Natural killer cell (primary cell): ENCODE measurements around the gene FBXL17. TPM values are rescaled to one million over a fixed set of nuclear protein-coding genes. Genes with fewer than 3 reads are reported as not detected.

Source experiments
- ATAC-seq, 3 donors: fragments of 150-1000 bp in 2 of 3; fragments of 200-7000 bp in 1 of 3; cut with Tn5 transposase; 1 replicate in 1 of 3; 2 replicates in 2 of 3; pipeline ENCODE4 v1.10.0; 2021; ENCODE audit warnings: mild to moderate bottlenecking in 2 of 3, moderate library complexity in 2 of 3
- DNase-seq, 2 donors: peaks; one replicate each; pipeline versions ENCODE4 v3.0.0 to v3.0.0-alpha.2; 2013 to 2021; ENCODE audit warnings: mixed read lengths in 1 of 2
- H3K27ac ChIP-seq: one replicate; pipeline ENCODE4 v1.5.1; 2013; ENCODE audit warnings: mild to moderate bottlenecking, low read length
- H3K27me3 ChIP-seq: one replicate; pipeline ENCODE4 v1.6.1; 2013; ENCODE audit warnings: low read length; ENCODE audit not compliant: control insufficient read depth, insufficient read depth
- H3K36me3 ChIP-seq: one replicate; pipeline ENCODE4 v1.6.1; 2013; ENCODE audit warnings: low read length; ENCODE audit not compliant: control insufficient read depth, insufficient read depth
- H3K4me1 ChIP-seq: one replicate; pipeline ENCODE4 v1.6.1; 2013; ENCODE audit warnings: low read length; ENCODE audit not compliant: control insufficient read depth, insufficient read depth
- H3K4me3 ChIP-seq: one replicate; pipeline ENCODE4 v1.5.1; 2013; ENCODE audit warnings: low read length
- H3K9me3 ChIP-seq: one replicate; pipeline ENCODE4 v1.6.1; 2013; ENCODE audit warnings: low read length; ENCODE audit not compliant: control insufficient read depth, insufficient read depth
- H3K27ac Mint-ChIP-seq, 2 donors: one replicate each; pipeline ENCODE4 v1.8.0; 2022; ENCODE audit warnings: mild to moderate bottlenecking in 2 of 2, mixed read lengths in 2 of 2, moderate library complexity in 1 of 2
- H3K27me3 Mint-ChIP-seq, 2 donors: one replicate each; pipeline ENCODE4 v1.8.0; 2022; ENCODE audit warnings: low read depth in 2 of 2, mixed read lengths in 2 of 2
- H3K36me3 Mint-ChIP-seq: one replicate; pipeline ENCODE4 v1.8.0; 2022; ENCODE audit warnings: mixed read lengths
- H3K4me1 Mint-ChIP-seq, 2 donors: one replicate each; pipeline ENCODE4 v1.8.0; 2022; ENCODE audit warnings: mixed read lengths in 2 of 2
- H3K4me3 Mint-ChIP-seq: one replicate; pipeline ENCODE4 v1.8.0; 2022; ENCODE audit warnings: mild to moderate bottlenecking, moderate library complexity, mixed read lengths
- H3K9me3 Mint-ChIP-seq, 2 donors: one replicate each; pipeline ENCODE4 v1.8.0; 2022; ENCODE audit warnings: mixed read lengths in 2 of 2
- CTCF ChIP-seq: fragments of 200-600 bp; IDR thresholded peaks from one replicate; pipeline ENCODE4 v1.8.0; 2022; ENCODE audit warnings: antibody characterized with exemption
- WGBS: methylation state at CpG from one replicate; pipeline ENCODE4 v1.1.7; 2013; ENCODE audit warnings: missing lambda C conversion rate; ENCODE audit not compliant: insufficient coverage; 5-methylcytosine and 5-hydroxymethylcytosine counted together
- intact Hi-C: fragments of 100-400 bp; cut with micrococcal nuclease; formaldehyde crosslinking; loops from one replicate; pipeline ENCODE4 v1.14.2; 2022
- total RNA-seq, 4 donors: library from RNA; stranded (reverse); fragments of 120-200 nt in 1 of 4; gene quantifications; one replicate each; pipeline versions ENCODE4 v1.2.3 to v1.2.4, GENCODE V29; 2013 to 2022

FBXL17 gene
- total RNA-seq, 3 donors from 2014 or later (not counting 1 experiment from before 2014, with no cell fraction given): 34.2 to 46.8 (median 34.9) TPM

GRCh38 chr5:108339220-108339619 lies 42.7 kb downstream of the FBXL17 start:
- H3K27me3 ChIP-seq: no peaks in the 10 kb centered on the region
- intact Hi-C loops: no loop called here
- no peaks in the 10 kb centered on the region for H3K9me3 ChIP-seq
- Mint-ChIP-seq H3K27ac (no peak overlapping the region), H3K4me3 (no peak overlapping the region), H3K9me3 (no peaks in the 10 kb centered on the region), H3K4me1 (no peaks in the 10 kb centered on the region), H3K36me3 (peaks cover 5% of the 10 kb centered on the region), H3K27me3 (no peaks in the 10 kb centered on the region)
- no peaks in the 10 kb centered on the region for H3K4me1 ChIP-seq
- no peak for ATAC-seq
- WGBS: no CpG with 5 or more reads among the region's 1 CpG
- no peak for DNase-seq
- H3K36me3 ChIP-seq: peaks cover 6% of the 10 kb centered on the region
- no peak for TF ChIP-seq CTCF
- H3K4me3 ChIP-seq: no peak overlapping the region
- no peak overlapping the region for H3K27ac ChIP-seq

- 100% methylated on average over 1 of the region's 2 CpGs for WGBS
- intact Hi-C loops: no loop called here
Measured at GRCh38 chr5:108334225-108334624, 47.7 kb downstream of the FBXL17 start.

GRCh38 chr5:108326982-108327381 lies 54.9 kb downstream of the FBXL17 start:
- Histone ChIP-seq H3K27me3 (no peaks in the 10 kb centered on the region), H3K4me3 (no peak overlapping the region), H3K27ac (no peak overlapping the region), H3K9me3 (peaks cover 3% of the 10 kb centered on the region), H3K4me1 (no peaks in the 10 kb centered on the region), H3K36me3 (peaks cover 3% of the 10 kb centered on the region)
- no peak for TF ChIP-seq CTCF
- H3K27ac Mint-ChIP-seq: no peak overlapping the region
- DNase-seq: no peak
- no peak overlapping the region for H3K4me3 Mint-ChIP-seq
- peaks cover 16 to 21% of the 10 kb centered on the region in 2 donors for H3K4me1 Mint-ChIP-seq
- no peak for ATAC-seq
- H3K27me3 Mint-ChIP-seq: no peaks in the 10 kb centered on the region
- intact Hi-C loops: no loop called here
- H3K36me3 Mint-ChIP-seq: no peaks in the 10 kb centered on the region
- H3K9me3 Mint-ChIP-seq: no peaks in the 10 kb centered on the region

More at GRCh38 chr5:108334225-108334624, 47.7 kb downstream of the FBXL17 start:
- H3K36me3 ChIP-seq: peaks cover 3% of the 10 kb centered on the region
- TF ChIP-seq CTCF: no peak
- Mint-ChIP-seq H3K27me3 (no peaks in the 10 kb centered on the region), H3K27ac (no peak overlapping the region), H3K9me3 (no peaks in the 10 kb centered on the region), H3K4me3 (no peak overlapping the region), H3K36me3 (peaks cover 7% of the 10 kb centered on the region), H3K4me1 (peaks cover 0 to 5% of the 10 kb centered on the region in 2 donors)
- ATAC-seq (no peak), DNase-seq (no peak)
- no peaks in the 10 kb centered on the region for H3K27me3 ChIP-seq
- H3K4me1 ChIP-seq: no peaks in the 10 kb centered on the region
- no peak overlapping the region for H3K4me3 ChIP-seq
- H3K9me3 ChIP-seq: no peaks in the 10 kb centered on the region
- no peak overlapping the region for H3K27ac ChIP-seq

- Histone ChIP-seq H3K27me3 (no peaks in the 10 kb centered on the region), H3K27ac (no peak overlapping the region), H3K36me3 (peaks cover 3% of the 10 kb centered on the region), H3K4me1 (no peaks in the 10 kb centered on the region), H3K9me3 (peaks cover 3% of the 10 kb centered on the region), H3K4me3 (no peak overlapping the region)
- no peak for TF ChIP-seq CTCF
- ATAC-seq: no peak
- H3K4me1 Mint-ChIP-seq: peaks cover 11 to 21% of the 10 kb centered on the region in 2 donors
- intact Hi-C loops: no loop called here
- no peaks in the 10 kb centered on the region for H3K9me3 Mint-ChIP-seq
- no peak overlapping the region for H3K27ac Mint-ChIP-seq
- 100% methylated on average over 1 of the region's 4 CpGs for WGBS
- H3K4me3 Mint-ChIP-seq: no peak overlapping the region
- H3K27me3 Mint-ChIP-seq: no peaks in the 10 kb centered on the region
- no peak for DNase-seq
- no peaks in the 10 kb centered on the region for H3K36me3 Mint-ChIP-seq
Measured at GRCh38 chr5:108324886-108325285, 57.0 kb downstream of the FBXL17 start.
